GM12891 (cell line): Measurements from ENCODE around the gene ASIC3. TPM values are rescaled to one million over a fixed set of nuclear protein-coding genes. Genes with fewer than 3 reads are reported as not detected.

ENCODE experiments used
- DNase-seq: peaks from one replicate; pipeline ENCODE4 v3.0.0; 2011; ENCODE audit warnings: low spot score; ENCODE audit not compliant: insufficient read length
- FAIRE-seq: peaks from 2 replicates; lab custom pipeline; 2011; peaks lifted over from hg19 to GRCh38; lab: Jason Lieb, UNC
- PAX5 ChIP-seq: IDR thresholded peaks from 2 replicates; pipeline ENCODE4 v1.6.1; 2011; ENCODE audit warnings: low read length, moderate library complexity, mild to moderate bottlenecking; ENCODE audit not compliant: insufficient read depth, severe bottlenecking
- POLR2A ChIP-seq: IDR thresholded peaks from 2 replicates; pipeline ENCODE4 v1.6.1; 2011; ENCODE audit warnings: low read depth, low read length, control low read depth
- POLR2AphosphoS5 ChIP-seq: IDR thresholded peaks from 2 replicates; pipeline ENCODE4 v1.6.1; 2011; ENCODE audit warnings: low read depth, low read length, control low read depth
- POU2F2 ChIP-seq: IDR thresholded peaks from 2 replicates; pipeline ENCODE4 v1.6.1; 2011; ENCODE audit warnings: low read depth, mild to moderate bottlenecking, control low read depth, low read length, moderate library complexity
- SPI1 ChIP-seq: IDR thresholded peaks from 2 replicates; pipeline ENCODE4 v1.6.1; 2011; ENCODE audit warnings: low read depth, low read length, control low read depth
- TAF1 ChIP-seq: IDR thresholded peaks from 2 replicates; pipeline ENCODE4 v1.6.1; 2011; ENCODE audit warnings: low read depth, low read length, control low read depth
- polyA plus RNA-seq: library from polyadenylated mRNA; unstranded; fragments of >200 nt; gene quantifications from one replicate; pipeline ENCODE4 v1.2.1, GENCODE V29; 2012; ENCODE audit warnings: low read depth, missing spikeins, inconsistent platforms; ENCODE audit not compliant: missing spikeins

ASIC3 gene
- polyA plus RNA-seq, result 2.7 TPM

GRCh38 chr7:151047976-151048815 is at the start of gene ASIC3:
Gene ASIC3, plus strand, starts transcription at chr7:151048531. Its CDS starts 355 bp downstream, at chr7:151048886.
- FAIRE-seq (no peak), DNase-seq (no peak)
- TF ChIP-seq POLR2A (no peak), TAF1 (no peak), PAX5 (no peak), POU2F2 (no peak), POLR2AphosphoS5 (no peak), SPI1 (no peak)

- TF ChIP-seq TAF1 (no peak), POU2F2 (no peak), SPI1 (no peak), POLR2A (no peak), POLR2AphosphoS5 (no peak), PAX5 (no peak)
- DNase-seq (no peak), FAIRE-seq (no peak)
Observed at GRCh38 chr7:150999001-150999400, 49.3 kb upstream of the ASIC3 start.

- TF ChIP-seq POLR2AphosphoS5 (no peak), PAX5 (no peak), POLR2A (no peak), POU2F2 (no peak), SPI1 (no peak), TAF1 (no peak)
- peak; percentile 45 for FAIRE-seq
- no peak for DNase-seq
Observed at GRCh38 chr7:150999497-151000230, 48.7 kb upstream of the ASIC3 start.

GRCh38 chr7:151000897-151001495 is 47.3 kb upstream of the ASIC3 start:
- no peak for FAIRE-seq
- DNase-seq, result no peak
- TF ChIP-seq POLR2A, result no peak
- TF ChIP-seq TAF1, result no peak
- no peak for TF ChIP-seq SPI1

GRCh38 chr7:151001546-151001945 is 46.8 kb upstream of the ASIC3 start:
- FAIRE-seq (no peak), DNase-seq (no peak)

GRCh38 chr7:151003572-151003971 is 44.8 kb upstream of the ASIC3 start:
- TF ChIP-seq POLR2A, result no peak
- no peak for TF ChIP-seq SPI1
- no peak for TF ChIP-seq POU2F2

More at GRCh38 chr7:151001546-151001945, 46.8 kb upstream of the ASIC3 start:
- TF ChIP-seq POLR2AphosphoS5 (no peak), TAF1 (no peak)

GRCh38 chr7:151005566-151005965 is 42.8 kb upstream of the ASIC3 start:
- TF ChIP-seq SPI1, result no peak
- TF ChIP-seq POLR2A, result no peak
- TF ChIP-seq PAX5, result no peak
- TF ChIP-seq POLR2AphosphoS5, result no peak
- TF ChIP-seq TAF1, result no peak
- no peak for TF ChIP-seq POU2F2
- DNase-seq (no peak), FAIRE-seq (no peak)

More at GRCh38 chr7:151003572-151003971, 44.8 kb upstream of the ASIC3 start:
- FAIRE-seq, result no peak
- no peak for DNase-seq

- no peak for TF ChIP-seq POU2F2
- TF ChIP-seq POLR2AphosphoS5, result no peak
- FAIRE-seq (no peak), DNase-seq (no peak)
Observed at GRCh38 chr7:151006590-151007300, 41.6 kb upstream of the ASIC3 start.

- no peak for DNase-seq
- TF ChIP-seq SPI1, result no peak
- TF ChIP-seq POLR2AphosphoS5, result no peak
- no peak for TF ChIP-seq PAX5
- TF ChIP-seq TAF1, result no peak
- no peak for TF ChIP-seq POLR2A
- no peak for TF ChIP-seq POU2F2
- no peak for FAIRE-seq
Observed at GRCh38 chr7:151007469-151007898, 40.8 kb upstream of the ASIC3 start.

- no peak for TF ChIP-seq PAX5
- no peak for TF ChIP-seq POLR2A
- no peak for TF ChIP-seq POU2F2
- TF ChIP-seq TAF1, result no peak
- no peak for DNase-seq
Observed at GRCh38 chr7:151008143-151008510, 40.2 kb upstream of the ASIC3 start.

More at GRCh38 chr7:151008143-151008510, 40.2 kb upstream of the ASIC3 start:
- FAIRE-seq, result no peak
